GM08714 (cell line): ENCODE measurements around the gene TRAPPC6A.

Experiments
- H3K4me3 ChIP-seq: fragments of 200-500 bp; sonication (Bioruptor generic); 2 replicates; pipeline ENCODE4 v1.5.1; 2014; ENCODE audit warnings: mild to moderate bottlenecking, low read length, inconsistent platforms
- ZNF274 ChIP-seq: IDR thresholded peaks from 2 replicates; pipeline ENCODE4 v1.6.1; 2012; ENCODE audit warnings: mild to moderate bottlenecking, low read depth, low read length

The TRAPPC6A gene, protein sequence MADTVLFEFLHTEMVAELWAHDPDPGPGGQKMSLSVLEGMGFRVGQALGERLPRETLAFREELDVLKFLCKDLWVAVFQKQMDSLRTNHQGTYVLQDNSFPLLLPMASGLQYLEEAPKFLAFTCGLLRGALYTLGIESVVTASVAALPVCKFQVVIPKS

DNA sequence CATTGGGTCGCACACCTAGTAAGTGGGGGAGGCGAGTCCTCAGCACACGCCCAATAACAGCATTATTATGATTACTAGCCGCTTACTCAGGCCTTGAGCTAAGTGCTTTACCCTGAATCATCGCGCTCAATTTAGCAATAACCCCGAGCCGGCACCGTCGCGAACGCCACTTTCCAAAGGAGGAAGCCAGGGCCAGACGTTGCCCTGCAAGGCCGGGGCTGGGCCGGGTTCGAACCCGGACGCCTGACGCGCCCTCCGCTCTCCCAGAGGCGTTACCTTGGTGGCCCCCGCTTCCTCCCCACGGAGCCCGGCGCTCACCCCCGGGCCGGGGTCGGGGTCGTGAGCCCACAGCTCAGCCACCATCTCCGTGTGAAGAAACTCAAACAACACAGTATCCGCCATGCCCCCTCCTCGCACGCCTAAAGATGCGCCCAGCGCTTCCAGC is at the start of gene TRAPPC6A:
Gene TRAPPC6A (minus strand): TSS at position 421 of the 445 bp plus-strand sequence. CDS start 19 bp downstream, at position 402.
- peak within 1 kb of the TSS; percentile 81 for H3K4me3 ChIP-seq
- no peak for TF ChIP-seq ZNF274

DNA sequence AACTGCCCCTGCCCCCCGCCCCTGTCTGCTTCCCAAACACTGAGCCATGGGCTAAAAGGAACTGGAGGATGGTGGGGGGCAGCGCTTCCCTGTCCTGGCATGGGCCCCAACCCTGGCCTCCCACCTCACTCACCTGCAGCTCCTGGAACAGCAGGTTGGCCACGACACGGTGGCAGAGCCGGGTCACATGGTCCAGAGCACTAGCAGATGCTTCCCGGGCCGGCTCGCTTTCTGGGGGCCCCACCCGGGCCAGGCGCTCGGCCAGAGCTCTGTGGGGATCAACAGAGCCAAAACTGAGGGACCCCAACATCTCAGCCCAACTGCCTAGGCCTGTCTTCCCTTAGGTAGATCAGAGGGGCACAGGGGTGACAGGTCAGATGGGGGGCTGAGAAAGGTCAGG is 46.6 kb upstream of the TRAPPC6A start:
- no peak for TF ChIP-seq ZNF274
- no peak overlapping the region for H3K4me3 ChIP-seq

DNA sequence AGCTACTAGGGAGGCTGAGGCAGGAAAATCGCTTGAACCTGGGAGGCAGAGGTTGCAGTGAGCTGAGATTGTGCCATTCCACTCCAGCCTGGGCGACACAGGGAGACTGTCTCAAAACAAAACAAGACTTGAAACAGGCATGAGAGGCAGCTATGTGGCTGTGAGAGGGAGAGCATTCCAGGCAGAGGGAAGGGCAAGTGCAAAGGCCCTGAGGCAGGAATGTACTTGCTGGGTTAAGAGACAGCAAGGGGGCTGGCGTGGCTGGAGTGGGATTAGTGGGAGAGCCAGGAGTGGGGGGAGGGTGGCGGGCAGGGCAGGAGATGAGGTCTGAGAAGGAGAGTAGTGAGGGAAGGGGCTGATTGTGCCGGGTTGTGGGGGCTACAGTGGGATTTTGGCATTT is 45.8 kb upstream of the TRAPPC6A start:
- TF ChIP-seq ZNF274 = no peak
- no peak overlapping the region for H3K4me3 ChIP-seq

DNA sequence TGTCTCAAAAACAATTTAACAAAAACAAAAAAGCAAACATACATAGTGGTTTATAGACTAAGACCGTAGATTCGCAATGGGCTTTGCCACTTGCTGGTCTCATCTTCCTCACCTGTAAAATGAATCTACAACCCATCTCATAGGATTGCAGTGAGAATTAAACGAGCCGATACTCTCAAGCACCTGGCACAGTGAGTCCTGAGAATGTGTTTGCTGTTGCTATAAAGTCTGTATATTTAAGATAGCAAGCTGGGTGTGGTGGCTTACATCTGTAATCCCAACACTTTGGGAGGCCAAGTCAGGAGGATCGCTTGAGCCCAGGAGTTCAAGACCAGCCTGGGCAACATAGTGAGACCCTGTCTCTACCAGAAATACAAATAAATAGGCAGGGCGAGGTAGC is 44.7 kb upstream of the TRAPPC6A start:
- no peak for TF ChIP-seq ZNF274
- no peak overlapping the region for H3K4me3 ChIP-seq

DNA sequence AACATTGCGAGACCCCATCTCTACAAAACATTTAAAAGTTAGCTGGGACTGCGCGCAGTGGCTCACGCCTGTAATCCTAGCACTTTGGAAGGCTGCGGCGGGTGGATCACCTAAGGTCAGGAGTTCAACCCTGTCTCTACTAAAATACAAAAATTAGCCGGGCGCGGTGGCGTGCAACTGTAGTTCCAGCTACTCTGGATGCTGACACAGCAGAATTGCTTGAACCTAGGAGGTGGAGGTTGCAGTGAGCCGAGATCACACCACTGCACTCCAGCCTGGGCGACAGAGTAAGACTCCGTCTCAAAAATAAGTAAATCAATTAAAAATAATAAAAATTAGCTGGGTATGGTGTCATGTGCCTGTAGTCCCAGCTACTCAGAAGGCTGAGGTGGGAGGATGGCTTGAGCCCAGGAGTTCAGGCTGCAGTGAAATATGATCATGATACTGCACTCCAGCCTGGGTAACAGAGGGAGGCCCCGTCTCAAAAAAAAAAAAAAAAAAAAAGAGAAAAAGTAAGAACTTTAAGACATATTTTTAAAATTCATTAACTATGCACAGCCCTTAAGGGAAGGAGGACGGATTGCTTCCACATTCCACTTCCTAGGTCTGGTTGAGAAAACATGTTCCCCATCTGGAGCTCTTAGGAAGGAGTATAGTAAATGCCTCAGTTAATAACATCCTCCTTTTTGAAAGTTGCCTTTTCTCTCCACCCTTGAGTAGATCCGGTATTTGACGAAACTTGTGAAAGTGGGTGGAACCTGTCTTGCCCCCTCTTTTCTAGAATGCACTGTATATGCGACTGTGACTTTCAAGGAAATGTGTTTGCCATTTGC is 41.1 kb upstream of the TRAPPC6A start:
- TF ChIP-seq ZNF274 = no peak
- H3K4me3 ChIP-seq = no peak overlapping the region

DNA sequence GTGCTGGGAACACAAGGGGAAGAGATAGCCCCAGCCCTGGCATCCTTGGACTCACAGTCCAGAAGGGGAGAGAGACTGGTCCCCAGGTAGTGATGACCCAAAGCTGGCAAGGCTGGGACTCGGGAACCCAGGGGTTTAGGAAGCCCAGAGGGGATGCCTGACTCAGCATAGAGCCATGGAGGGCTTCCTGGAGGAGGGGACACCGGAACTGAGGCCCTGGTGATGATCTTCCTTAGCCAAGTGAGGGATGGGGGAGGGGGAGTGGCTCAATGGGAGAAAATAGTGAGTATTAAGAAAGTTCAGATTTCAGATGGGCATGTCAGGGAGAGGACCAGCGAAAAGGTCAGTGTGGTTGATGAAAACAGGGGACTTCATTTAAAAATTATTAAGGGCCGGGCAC is 40.4 kb upstream of the TRAPPC6A start:
- H3K4me3 ChIP-seq = no peak overlapping the region
- no peak for TF ChIP-seq ZNF274

DNA sequence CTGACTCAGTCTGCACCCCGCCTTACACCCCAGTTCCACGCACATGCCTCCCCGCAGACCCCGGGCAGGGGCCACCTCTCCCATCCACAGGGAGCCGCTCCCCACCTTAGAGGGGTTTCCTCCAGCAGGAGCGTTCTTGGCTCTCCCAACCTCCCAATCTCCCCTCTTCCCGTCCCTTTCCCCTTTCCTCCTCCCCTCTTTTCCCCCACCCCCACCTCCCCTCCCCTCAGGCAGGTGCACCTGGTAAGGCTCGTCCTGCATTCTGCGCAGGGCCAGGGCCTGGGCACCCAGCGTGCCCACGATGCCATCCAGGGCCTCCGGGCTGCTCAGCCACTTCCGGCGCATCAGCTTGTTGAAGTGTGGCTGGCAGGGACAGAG is 39.9 kb upstream of the TRAPPC6A start:
- no peak for TF ChIP-seq ZNF274
- H3K4me3 ChIP-seq = no peak overlapping the region

DNA sequence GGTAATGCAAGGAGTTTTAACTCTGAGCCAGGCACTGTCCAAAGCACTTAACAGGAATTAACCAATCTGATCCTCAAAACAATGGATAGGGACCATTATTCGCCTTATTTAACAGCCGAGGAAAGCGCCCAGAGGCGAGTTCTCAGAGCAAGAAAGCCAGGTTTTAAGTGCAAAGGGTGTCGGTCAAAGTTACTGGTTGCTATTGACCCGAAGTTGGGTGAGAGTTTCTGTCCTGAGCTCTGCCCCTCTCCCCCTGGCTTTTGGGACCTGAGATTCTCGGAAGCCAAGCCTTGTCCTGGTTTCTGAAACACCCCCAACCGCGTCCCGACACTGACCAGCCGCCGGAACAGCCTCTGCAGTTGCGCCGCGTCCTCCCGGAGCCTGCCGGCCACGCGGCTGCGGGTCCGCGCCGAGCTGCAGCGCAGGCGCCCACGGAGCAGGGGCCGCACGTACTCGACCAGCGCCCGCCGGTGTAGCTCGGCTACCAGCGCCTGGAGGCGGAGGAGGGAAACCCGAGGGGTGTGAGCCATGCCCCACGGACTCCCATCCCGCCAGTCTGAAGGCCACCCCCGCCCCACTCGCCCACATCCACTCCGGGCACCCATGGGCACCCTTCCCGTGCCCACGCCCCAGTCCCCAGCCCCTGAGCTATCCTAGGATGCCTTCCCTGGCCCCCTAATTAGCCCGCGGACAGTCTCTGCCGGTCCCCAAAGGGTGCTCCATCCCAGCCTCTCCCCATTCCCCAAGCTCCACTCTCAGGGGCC is 39.3 kb upstream of the TRAPPC6A start:
- TF ChIP-seq ZNF274 = no peak
- H3K4me3 ChIP-seq = no peak overlapping the region

DNA sequence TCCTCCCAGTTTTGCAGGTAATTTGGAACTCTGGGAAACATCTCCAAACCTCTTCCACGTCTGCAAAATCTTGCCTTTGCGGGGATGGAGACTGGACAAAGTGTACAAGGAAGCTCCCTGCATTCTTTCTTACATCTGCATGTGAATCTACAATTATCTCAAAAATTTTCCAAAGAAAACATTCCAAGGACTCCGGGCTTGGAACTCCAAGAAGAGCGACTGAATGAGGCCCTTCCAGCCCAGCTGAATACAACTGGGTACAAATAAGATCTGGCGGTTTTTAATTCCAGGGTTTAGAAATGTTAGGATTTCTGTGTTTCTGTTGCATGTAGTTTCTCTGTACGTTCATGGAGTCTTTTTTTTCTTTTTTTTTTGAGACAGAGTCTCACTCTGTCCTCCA is 38.6 kb upstream of the TRAPPC6A start:
- H3K4me3 ChIP-seq = no peak overlapping the region
- TF ChIP-seq ZNF274 = no peak

DNA sequence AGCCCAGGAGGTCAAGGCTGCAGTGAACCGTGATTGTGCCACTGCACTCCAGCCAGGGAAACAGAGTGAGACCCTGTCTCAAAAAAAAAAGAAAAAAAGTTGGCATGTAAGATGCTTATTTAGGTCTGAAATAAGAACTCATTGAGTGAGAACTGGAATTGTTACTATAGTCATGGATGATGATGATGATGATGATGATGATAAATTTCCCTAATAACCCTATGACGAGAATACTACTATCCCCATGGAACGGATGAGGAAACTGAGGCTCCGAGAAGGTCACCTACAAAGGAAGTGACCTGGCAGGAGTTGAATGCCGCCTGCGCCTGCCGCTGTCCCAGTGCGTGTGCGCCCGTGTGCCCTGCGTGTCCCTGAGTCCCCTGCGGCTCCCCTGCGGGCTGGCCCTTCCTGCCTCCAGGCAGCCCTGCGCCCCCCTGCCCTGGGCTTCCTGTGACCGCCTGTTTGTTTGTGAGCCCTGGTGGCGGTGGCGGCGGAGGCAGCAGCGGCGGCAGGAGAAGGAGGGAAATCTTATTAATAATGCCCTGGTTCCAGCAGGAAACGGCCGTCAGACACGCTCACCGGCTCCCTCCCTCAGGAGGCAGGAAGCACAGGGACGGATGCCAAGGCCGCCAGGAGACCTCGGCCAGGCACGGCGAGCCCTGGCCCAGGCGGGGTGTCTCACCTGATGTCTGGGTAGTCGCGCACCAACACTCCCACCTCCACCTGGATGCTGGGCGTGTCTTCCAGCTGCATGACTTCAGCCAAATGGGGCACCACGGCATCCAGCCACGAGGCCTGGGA is 37.6 kb upstream of the TRAPPC6A start:
- H3K4me3 ChIP-seq = no peak overlapping the region
- TF ChIP-seq ZNF274 = no peak

DNA sequence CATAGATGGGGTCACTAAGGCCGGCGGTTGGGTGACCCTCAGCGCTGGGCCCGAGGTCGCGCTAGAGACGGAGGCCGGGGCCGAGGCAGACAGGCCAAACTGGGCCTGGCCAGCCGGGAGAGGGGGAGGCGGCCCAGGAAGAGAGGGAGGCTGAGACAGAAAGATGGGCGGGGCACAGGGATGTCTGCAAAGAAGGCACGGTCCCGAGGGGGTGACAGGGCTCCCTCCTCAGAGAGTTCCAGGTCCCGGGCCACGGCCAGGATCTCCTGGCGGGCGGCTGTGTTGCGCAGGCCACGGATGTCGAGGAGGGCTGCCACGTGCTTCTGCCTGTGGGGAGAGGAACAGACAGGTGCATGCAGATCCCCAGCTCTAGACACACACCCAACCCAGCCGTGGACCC is 35.0 kb upstream of the TRAPPC6A start:
- H3K4me3 ChIP-seq = no peak overlapping the region
- no peak for TF ChIP-seq ZNF274

DNA sequence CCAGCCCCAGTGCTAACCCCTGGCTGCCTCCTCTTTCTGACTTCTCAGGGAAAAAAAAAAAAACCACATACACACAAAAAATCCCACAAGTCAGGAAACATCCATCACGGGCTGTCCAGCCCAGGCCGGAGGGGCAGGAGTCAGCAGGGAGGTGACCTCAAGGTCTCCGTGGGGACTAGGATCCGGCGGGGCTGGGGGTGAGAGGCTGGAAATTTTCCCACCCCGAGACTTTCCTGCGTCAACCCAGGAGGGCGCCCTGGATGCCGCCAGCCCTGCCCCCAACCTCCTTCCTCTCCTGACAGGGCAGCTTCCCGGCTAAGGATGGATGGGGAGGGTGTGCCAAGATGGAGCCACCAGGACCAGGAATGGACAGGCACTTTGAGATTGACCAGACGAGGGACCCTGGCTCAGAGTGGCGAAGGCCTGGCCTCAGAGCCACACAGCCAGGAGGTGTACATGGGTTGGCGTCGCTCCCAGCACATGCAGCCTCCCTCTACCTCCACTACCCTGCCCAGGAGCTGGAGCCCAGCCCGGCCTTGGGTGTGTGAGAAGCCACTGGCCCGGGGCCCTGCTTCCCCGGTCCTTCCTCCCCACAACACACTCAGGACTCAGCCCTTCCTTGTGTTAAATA is 33.8 kb upstream of the TRAPPC6A start:
- no peak overlapping the region for H3K4me3 ChIP-seq
- TF ChIP-seq ZNF274 = no peak

DNA sequence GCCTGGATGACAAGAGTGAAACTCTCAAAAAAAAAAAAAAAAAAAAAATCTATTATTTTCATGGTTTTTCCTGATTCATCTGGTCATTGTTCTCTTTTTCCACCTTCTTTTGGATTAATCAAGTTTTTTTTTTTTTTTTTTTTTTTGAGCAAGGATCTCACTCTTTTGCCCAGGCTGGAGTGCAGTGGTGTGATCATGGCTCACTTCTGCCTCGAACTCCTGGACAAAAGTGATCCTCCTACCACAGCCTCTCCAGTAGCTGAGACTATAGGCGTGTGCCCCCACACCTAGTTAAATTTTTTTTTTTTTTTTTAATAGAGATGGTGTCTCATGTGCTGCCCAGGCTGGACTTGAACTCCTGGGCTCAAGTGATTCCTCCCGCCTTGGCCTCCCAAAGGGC is 28.3 kb upstream of the TRAPPC6A start:
- no peak for TF ChIP-seq ZNF274
- H3K4me3 ChIP-seq = no peak overlapping the region

DNA sequence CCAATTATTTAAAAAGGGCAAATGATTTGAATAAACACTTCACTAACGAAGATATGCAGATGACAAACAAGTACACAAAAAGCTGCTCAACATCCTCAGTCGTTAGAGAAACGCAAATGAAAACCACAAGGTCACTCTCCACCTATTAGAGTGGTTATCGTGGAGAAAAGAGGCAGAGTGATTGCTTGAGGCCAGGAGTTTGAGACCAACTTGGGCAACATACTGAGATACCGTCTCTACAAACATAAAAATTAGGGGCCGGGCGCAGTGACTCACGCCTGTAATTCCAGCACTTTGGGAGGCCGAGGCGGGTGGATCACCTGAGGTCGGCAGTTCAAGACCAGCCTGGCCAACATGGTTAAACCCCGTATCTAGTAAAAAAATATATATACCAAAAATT is 27.8 kb upstream of the TRAPPC6A start:
- no peak for TF ChIP-seq ZNF274
- H3K4me3 ChIP-seq = no peak overlapping the region
